HG03378 (cell line): ENCODE results near the gene LDOC1.
"Not testable (repeated sequence)": the region's sequence is repeated elsewhere in the genome, so short reads cannot be mapped to it uniquely, and the experiment has no call there.

Experiments used
- ATAC-seq: cut with Tn5 transposase; IDR thresholded peaks from one replicate; pipeline ENCODE4 v1.9.1; 2021; ENCODE audit warnings: mild to moderate bottlenecking, moderate library complexity; ENCODE audit not compliant: unreplicated experiment

LDOC1 gene

DNA sequence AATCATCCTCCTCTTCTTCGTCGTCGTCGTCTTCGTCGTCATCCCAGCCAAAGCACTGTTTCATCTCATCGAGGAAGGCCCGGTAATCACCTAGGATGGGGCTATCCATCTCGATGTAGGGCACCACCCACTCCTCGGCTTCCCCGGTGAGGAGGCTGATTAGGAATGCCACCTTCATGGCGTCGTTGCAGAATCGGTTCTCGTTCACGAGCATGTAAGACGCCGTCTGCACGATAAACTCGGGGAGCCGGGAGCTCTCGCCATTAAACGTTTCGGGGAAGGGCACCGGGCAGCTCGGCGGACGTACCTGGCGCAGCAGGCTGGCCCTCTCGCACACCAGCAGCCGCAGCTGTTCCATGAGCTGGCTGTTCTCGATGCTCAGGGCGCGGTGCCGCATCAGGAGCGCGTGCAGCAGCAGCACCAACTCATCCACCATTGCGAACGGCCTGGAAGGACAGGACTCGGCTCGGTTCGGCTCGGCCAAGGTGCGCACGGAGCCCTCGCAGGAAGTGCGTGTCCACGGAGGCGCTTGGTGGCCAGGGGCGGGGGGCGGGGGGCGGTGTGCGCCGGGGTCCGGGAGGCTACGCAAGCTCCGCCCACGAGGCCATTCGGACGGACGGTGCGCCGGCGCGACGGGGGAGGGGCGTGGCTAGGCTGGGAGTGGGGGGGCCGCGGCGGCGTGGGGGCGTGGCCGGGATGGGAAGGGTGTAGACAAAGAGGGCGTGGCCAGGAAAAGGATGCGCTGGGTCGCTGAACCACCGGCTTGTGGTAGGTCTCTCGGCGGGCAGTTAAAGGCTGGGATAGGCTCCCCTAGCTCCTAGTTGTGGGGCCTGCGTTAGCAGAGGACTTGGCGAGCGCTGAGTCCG, at the start of gene LDOC1:
Gene LDOC1 (minus strand): TSS at position 544 of the 866 bp plus-strand sequence. CDS start 108 bp downstream, at position 436.
- ATAC-seq = no peak

DNA sequence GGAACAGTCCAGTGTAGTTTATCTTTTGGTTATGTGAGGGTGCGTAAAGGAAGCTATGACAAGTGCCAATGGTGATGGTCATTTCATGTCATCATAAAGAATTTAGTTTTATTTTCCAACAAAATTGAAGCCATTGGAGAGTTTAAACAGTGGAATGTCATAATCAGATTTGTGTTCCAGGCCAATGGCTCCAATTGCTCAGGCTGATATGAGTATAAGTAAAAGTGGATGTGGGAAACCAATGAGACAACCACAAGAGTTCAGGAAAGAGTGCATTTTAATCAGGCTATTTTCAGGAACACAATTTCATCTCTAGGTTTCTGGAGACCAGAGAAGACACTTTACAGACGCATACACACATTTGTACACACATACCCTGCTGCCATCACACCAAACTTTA, 44.7 kb upstream of the LDOC1 start:
- ATAC-seq = no peak

DNA sequence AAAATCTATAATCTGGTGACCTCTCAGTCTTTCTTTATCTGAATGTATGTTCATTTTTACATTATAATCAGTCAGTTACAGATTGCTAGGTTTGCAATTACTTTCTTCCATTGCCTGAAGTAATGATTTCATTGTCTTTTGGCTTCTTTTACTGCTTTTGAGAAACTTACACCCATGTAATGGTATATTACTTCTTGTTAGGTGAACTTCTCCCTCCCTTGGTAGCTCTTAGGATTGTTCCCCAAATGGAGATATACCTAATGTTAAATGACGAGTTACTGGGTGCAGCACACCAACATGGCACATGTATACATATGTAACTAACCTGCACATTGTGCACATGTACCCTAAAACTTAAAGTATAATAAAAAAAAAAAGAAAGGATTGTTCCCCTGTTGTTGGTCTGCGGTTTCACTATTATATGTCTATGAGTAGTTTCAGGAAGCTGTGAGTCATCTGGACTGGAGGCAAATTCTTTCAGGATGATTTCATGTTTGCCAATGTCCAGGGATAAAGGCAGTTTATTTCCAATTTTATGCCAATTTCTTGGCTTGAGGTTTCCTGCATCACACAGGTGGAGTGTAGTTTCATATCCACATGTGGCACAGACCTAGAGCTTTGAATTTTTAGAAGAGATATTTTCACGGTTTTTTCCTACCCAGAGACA, 43.5 kb upstream of the LDOC1 start:
- ATAC-seq = no peak

DNA sequence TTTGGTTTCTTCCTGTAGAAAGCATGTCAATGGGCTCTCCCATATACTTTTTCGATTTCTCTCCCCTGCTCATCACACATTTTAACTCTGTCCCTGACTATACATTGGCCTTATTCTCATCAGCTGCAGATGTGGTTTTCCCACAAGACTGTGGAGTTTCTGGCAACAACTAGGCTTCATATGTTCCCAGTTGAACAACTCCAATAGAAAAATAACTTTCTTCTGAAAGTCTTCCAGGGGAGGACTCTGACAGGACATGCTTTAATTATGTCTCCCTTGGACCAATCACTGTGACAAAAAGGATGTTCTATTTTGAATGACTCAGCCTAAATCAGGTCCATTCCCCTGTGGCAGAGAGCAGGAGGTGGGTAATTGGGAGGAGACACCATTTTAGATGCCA, 37.3 kb upstream of the LDOC1 start:
- no peak for ATAC-seq

DNA sequence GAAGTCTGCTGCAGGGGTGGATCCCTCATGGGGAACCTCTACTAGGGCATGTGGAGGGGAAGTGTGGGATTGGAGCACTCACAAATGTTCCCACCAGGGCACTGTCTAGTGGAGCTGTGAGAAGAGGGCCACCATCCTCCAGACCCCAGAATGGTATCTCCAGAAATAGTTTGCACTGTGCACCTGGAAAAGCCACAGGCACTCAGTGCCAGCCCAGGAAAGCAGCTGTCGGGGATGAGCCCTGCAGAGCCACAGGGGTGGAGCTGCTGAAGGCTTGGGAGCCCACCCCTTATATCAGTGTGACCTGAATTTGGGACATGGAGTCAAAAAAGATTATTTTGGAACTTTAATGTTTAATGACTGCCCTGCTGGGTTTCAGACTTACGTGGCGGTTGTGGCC, 25.0 kb upstream of the LDOC1 start:
- ATAC-seq = no peak

DNA sequence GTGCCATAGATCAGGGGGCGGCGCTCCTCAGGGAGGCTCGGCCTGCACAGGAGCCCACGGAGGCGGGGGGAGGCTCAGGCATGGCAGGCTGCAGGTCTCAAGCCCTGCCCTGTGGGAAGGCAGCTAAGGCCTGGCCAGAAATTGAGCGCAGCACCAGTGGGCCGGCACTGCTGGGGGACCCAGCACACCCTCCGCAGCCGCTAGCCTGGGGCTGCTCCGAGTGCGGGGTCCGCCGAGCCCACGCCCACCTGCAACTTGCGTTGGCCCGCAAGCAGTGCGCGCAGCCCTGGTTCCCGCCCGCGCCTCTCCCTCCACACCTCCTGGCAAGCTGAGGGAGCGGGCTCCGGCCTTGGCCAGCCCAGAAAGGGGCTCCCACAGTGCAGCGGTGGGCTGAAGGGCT, 11.6 kb upstream of the LDOC1 start:
- not testable (repeated sequence) for ATAC-seq

DNA sequence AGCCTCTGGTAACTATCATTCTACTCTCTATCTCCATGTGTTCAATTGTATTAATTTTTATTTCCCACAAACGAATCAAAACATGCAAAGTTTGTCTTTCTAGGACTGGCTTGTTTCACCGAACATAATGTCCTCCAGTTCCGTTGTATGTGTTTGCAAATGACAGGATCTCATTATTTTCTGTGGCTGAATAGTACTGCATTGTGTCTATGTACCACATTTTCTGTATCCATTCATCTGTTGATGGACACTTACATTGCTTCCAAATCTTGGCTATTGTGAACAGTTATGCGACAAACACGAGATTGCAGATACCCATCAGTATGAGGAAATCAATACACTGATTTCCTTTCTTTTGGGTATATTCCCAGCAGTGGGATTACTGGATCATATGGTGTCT, 8.4 kb upstream of the LDOC1 start:
- no peak for ATAC-seq

DNA sequence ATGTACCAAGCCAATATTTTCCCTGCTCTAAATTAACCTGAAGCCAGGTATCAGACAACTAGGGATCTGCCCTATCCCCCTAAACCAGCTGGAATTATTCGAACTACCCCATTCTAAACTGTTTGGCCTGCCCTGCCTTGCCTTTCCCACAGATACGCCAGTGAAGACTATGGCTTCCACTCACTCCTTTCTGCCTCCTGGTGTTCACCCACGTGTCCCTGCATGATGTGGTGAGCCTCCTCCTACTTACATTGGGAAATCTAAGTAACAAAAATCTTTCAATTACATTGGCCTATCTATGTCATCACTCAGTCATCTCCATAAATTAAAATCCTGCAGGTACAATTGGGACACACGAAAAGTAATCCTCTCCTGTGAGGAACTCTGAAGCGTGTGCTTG, 6.1 kb upstream of the LDOC1 start:
- ATAC-seq = no peak

DNA sequence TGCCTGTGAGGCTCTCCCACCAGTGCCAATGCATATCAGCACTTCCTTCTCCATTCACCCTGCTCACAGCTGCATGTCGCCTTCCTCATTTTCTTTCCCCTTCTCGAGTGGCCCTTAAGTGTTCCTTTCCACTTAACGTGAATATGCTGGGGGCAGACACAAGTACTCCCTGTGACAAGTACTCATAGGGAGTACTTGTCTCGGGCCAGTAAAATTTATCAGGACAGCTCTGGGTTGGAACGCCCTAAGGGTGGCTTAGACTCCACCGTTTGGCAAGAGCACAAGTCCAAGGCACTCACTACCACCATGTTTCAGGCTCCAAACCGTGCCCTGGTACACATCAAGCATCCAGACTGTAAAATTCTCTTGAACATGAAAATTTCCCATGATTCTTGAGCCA, 3.9 kb upstream of the LDOC1 start:
- no peak for ATAC-seq

DNA sequence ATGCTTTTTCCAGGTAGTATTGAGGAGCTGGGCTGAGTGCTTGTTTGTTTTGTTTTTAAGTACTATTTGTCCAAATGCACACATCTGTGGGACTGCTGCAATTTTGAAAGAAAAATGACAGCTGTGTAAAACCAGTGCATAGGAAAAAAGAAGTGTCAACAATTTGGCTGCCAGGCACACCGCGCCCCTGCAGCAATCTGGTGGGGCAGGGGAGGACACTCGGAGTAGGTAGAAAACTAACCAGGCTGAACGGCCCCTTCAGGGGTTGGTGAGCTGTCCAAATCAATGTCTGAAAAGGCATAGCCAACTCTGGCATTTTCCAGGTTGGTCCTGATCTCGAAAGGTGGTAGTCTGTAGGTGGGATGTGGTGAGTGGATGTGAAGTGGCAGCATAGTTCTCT, 1.1 kb downstream of the LDOC1 start:
- ATAC-seq = no peak

DNA sequence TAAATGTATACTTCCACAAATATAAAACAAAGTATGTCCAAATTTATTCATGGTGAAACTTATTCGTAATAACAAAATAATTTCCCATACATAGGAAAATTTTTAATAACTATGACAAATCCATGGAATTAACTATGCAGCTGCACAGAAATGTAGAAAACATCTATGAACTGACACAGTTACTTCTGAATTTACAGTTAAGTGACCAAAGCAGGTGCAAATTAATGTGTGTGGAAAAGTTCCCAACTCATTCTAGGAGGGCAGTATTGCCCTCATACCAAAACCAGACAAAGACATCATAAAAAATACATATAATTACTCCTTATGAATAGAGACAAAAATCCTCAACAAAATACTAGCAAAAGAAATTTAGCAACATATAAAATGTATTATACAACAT, 12.5 kb downstream of the LDOC1 start:
- ATAC-seq = no peak

DNA sequence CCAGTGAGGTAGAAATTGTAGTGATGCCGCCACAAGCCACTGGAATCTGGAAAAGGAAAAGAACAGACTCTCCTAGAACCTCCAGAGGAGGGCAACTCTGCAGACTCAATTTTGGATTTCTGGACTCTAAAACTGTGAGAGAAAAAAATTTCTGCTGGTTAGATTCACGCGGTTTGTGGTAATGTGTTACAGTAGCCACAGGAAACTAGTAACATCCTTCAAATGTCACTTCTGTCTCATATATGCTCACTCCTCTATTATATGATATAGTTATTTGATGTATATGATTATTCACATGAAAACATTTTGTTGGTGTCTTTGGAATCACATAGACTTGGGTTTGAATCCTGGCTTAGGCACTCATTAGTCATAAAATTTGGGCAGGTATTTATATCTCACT, 18.8 kb downstream of the LDOC1 start:
- no peak for ATAC-seq

DNA sequence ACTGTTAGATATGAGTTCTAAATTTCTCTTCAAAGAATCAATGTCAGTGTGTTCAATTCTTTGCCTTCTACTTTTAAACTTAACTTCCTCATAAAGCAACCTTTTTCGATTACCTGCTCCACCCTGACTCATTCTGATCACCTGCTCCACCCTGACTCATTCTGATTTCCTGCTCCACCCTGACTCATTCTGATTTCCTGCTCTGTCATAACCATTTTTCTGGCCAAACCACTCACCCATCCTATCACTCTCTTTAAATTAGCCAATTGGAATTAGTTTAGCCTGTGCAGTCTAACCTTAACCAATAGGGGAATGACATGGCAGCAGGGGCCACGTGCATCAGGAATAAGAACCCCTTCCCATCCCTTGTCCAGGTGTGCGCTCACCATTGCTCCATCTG, 21.7 kb downstream of the LDOC1 start:
- ATAC-seq = not testable (repeated sequence)

DNA sequence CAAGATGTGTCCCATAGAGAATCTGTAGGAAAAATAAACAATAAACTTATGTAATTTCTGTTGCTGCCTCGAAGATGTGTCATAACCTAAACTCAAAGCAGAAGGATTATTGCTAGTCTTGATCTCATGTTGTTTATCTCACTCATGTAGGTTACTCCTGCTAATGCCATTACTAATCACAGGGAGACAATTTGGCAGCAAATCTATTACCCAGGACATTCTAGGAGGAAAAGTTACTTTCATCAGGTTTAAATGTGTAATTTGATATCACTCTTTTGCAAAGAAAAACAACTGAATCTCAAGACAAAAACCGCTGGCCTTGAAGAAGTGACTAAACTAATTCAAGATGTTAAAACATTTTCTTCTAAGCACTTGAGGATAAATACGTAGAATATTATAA, 34.0 kb downstream of the LDOC1 start:
- ATAC-seq = no peak

DNA sequence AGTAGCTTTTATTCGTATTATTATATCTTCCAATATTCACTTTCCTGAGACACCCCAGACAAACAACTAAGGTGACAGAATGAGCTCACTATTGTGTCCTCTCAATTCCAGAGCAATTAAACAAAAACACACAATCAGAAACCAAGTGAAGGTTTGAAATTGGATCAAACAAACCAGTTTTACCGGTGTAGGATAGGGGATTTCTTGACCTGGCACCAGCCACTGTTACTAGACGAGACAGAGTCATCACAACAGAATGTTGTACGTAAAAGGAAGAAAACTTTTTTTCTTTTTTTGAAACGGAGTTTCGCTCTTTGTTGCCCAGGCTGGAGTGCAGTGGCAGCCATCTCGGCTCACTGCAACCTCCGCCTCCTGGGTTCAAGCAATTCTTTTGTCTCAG, 43.7 kb downstream of the LDOC1 start:
- ATAC-seq = no peak

DNA sequence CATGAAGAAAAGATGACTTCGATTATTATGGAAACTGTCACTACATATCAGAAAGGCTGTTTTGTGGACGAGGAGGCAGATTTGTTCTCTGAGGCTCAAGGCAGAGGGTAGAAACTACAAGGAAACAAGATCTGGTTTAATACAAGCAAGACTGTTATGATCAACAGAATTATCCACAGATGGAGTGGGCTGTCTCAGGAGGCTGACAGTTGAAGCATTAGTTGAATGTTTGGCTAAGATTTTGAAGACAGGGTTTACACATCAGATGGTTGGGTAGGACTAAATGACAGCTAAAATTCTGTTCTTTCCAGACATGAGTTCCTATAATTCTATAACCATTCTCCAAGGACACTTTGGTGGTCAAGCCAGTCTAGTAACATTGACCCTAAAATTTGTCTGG, 49.8 kb downstream of the LDOC1 start:
- ATAC-seq = no peak
